OCI-LY1 (cell line): ENCODE results near the gene ADRB1.

Source experiments
- H2AFZ ChIP-seq: fragments of 200-600 bp; sonication (generic), shearing (Covaris generic); 2 replicates; pipeline ENCODE4 v1.6.0; 2014; ENCODE audit warnings: antibody characterized with exemption, mild to moderate bottlenecking, low read length
- H3F3A ChIP-seq: fragments of 200-600 bp; sonication (generic), shearing (Covaris generic); 2 replicates; pipeline ENCODE4 v1.6.0; 2014; ENCODE audit warnings: mild to moderate bottlenecking, antibody characterized with exemption, low read length, moderate library complexity; ENCODE audit not compliant: insufficient read depth
- H3K27ac ChIP-seq: fragments of 200-600 bp; sonication (generic); 2 replicates; pipeline ENCODE4 v1.5.1; 2014; ENCODE audit warnings: low read length, mixed run types, mild to moderate bottlenecking, low read depth; ENCODE audit not compliant: poor library complexity, severe bottlenecking
- H3K27me3 ChIP-seq: fragments of 200-600 bp; sonication (generic); 2 replicates; pipeline ENCODE4 v1.6.0; 2014; ENCODE audit warnings: antibody characterized with exemption, mild to moderate bottlenecking, low read length, moderate library complexity; ENCODE audit not compliant: insufficient read depth
- H3K36me3 ChIP-seq: fragments of 200-600 bp; sonication (generic); 2 replicates; pipeline ENCODE4 v1.6.1; 2014; ENCODE audit warnings: mild to moderate bottlenecking, antibody characterized with exemption, low read length, moderate library complexity, mixed read lengths; ENCODE audit not compliant: insufficient read depth
- H3K4me1 ChIP-seq: fragments of 200-600 bp; sonication (generic); 2 replicates; pipeline ENCODE4 v1.5.1; 2014; ENCODE audit warnings: mild to moderate bottlenecking, low read length, moderate library complexity; ENCODE audit not compliant: insufficient read depth, severe bottlenecking
- H3K4me2 ChIP-seq: fragments of 200-600 bp; sonication (generic), shearing (Covaris generic); 2 replicates; pipeline ENCODE4 v1.6.1; 2014; ENCODE audit warnings: low read length
- H3K4me3 ChIP-seq: fragments of 200-600 bp; sonication (generic); 2 replicates; pipeline ENCODE4 v1.5.1; 2014; ENCODE audit warnings: low read length, low read depth, mild to moderate bottlenecking, mixed read lengths; ENCODE audit not compliant: poor library complexity, severe bottlenecking
- H3K79me2 ChIP-seq: fragments of 200-600 bp; shearing (Covaris generic); 2 replicates; pipeline ENCODE4 v1.6.1; 2016; ENCODE audit warnings: mixed run types, low read length, mixed read lengths; ENCODE audit not compliant: insufficient read depth
- H3K9ac ChIP-seq: fragments of 200-600 bp; sonication (generic), shearing (Covaris generic); 2 replicates; pipeline ENCODE4 v1.6.1; 2014; ENCODE audit warnings: mild to moderate bottlenecking, low read length, mixed read lengths
- H3K9me2 ChIP-seq: fragments of 200-600 bp; sonication (generic), shearing (Covaris generic); 2 replicates; pipeline ENCODE4 v1.6.1; 2014; ENCODE audit warnings: low read depth, mild to moderate bottlenecking, low read length, mixed read lengths
- H3K9me3 ChIP-seq: fragments of 200-600 bp; shearing (Covaris generic); 2 replicates; pipeline ENCODE4 v1.6.1; 2014; ENCODE audit warnings: low read length, mixed read lengths
- H4K20me1 ChIP-seq: fragments of 200-600 bp; sonication (generic), shearing (Covaris generic); 2 replicates; pipeline ENCODE4 v1.6.0; 2016; ENCODE audit warnings: mild to moderate bottlenecking, low read length; ENCODE audit not compliant: insufficient read depth
- EZH2 ChIP-seq: fragments of 200-600 bp; sonication (generic), shearing (Covaris generic); IDR thresholded peaks from 2 replicates; pipeline ENCODE4 v1.8.0; 2017; ENCODE audit warnings: borderline replicate concordance, mixed run types, mild to moderate bottlenecking, antibody characterized with exemption, low read length, moderate library complexity, mixed read lengths
- TF ChIP-seq, protein P1 (sequence below): fragments of 200-600 bp; sonication (generic), shearing (Covaris generic); IDR thresholded peaks from 2 replicates; pipeline ENCODE4 v1.5.1; 2017; ENCODE audit warnings: mild to moderate bottlenecking, antibody characterized with exemption, low read length, moderate library complexity, mixed read lengths

ADRB1 gene

DNA sequence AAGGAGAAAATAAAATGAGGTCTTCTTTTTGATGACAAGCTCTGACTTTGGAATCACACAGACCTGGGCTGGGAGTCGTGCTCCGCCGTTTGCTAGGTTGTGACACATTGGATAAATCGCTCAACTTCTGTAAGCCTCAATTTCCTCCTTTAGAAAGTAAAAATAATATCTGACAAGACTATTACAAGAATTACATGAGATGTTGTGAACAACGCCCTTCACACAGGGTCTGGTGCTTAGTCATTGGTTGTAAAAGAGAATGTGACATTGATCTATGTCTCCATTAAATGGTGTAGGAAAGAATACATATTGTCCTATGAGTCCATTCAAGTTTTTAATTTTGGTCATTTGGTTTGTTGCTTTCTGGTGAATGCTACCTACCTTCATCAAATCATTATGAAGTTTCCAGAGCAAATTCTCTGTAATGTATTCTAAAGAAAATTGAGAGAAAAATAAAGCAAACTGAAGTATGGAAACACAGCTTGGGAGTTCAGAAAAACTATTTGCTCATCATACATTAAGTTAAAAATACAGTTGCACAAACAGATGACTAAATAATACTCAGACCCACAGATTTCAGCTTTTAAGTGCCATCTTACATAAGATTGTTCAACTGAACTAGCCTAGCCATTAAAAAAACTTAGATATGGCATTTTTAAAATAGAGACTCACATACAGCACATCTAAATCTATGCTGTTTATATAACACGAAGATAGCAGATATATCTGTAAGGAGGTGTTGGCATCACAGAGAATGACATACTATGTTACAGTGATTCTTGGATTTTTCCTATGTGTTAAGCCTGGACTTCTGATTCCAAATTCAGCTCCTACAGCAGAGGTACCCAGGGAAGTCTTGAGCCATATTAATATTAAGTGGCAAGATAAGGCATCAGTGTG, 12.3 kb upstream of the ADRB1 start:
- no peaks in the 10 kb centered on the region for H3K36me3 ChIP-seq
- no peak overlapping the region for H3K4me2 ChIP-seq
- no peak overlapping the region for H3K9ac ChIP-seq
- H3K4me1 ChIP-seq: no peaks in the 10 kb centered on the region
- no peaks in the 10 kb centered on the region for H3K27me3 ChIP-seq
- no peaks in the 10 kb centered on the region for H3F3A ChIP-seq
- no peaks in the 10 kb centered on the region for H3K9me3 ChIP-seq
- no peak overlapping the region for H3K4me3 ChIP-seq
- no peaks in the 10 kb centered on the region for H4K20me1 ChIP-seq
- H3K9me2 ChIP-seq: no peaks in the 10 kb centered on the region
- no peak overlapping the region for H2AFZ ChIP-seq
- TF ChIP-seq, protein P1, sequence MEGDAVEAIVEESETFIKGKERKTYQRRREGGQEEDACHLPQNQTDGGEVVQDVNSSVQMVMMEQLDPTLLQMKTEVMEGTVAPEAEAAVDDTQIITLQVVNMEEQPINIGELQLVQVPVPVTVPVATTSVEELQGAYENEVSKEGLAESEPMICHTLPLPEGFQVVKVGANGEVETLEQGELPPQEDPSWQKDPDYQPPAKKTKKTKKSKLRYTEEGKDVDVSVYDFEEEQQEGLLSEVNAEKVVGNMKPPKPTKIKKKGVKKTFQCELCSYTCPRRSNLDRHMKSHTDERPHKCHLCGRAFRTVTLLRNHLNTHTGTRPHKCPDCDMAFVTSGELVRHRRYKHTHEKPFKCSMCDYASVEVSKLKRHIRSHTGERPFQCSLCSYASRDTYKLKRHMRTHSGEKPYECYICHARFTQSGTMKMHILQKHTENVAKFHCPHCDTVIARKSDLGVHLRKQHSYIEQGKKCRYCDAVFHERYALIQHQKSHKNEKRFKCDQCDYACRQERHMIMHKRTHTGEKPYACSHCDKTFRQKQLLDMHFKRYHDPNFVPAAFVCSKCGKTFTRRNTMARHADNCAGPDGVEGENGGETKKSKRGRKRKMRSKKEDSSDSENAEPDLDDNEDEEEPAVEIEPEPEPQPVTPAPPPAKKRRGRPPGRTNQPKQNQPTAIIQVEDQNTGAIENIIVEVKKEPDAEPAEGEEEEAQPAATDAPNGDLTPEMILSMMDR: no peak
- no peak for TF ChIP-seq EZH2
- H3K79me2 ChIP-seq: no peaks in the 10 kb centered on the region
- H3K27ac ChIP-seq: no peak overlapping the region

DNA sequence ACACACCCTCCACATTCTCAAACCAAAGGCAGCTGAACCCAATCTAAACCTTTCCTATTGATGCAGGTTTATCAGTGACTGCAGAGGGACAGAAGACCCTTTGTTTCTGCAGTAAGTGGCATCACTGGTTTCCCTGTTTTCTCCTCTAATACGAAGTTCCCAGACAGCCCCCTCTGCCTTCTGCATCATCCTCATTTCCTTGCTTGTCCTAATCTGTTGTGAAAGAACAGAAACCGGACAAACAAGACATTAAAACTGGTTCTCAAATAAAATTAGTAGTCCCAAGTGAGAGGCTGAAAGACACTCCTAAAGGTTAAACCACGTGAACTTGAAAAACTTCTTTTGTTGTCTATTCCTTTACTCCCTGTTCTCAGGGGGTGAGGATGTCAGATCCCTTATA, 10.1 kb upstream of the ADRB1 start:
- H3K79me2 ChIP-seq: no peaks in the 10 kb centered on the region
- H3K4me2 ChIP-seq: no peak overlapping the region
- H3K27me3 ChIP-seq: no peaks in the 10 kb centered on the region
- H4K20me1 ChIP-seq: no peaks in the 10 kb centered on the region
- no peaks in the 10 kb centered on the region for H3K4me1 ChIP-seq
- TF ChIP-seq, protein P1: no peak
- TF ChIP-seq EZH2: no peak
- no peak overlapping the region for H3K4me3 ChIP-seq
- no peak overlapping the region for H3K9ac ChIP-seq
- no peaks in the 10 kb centered on the region for H3K36me3 ChIP-seq
- H3K9me3 ChIP-seq: no peaks in the 10 kb centered on the region
- no peak overlapping the region for H2AFZ ChIP-seq
- H3K27ac ChIP-seq: no peak overlapping the region
- H3K9me2 ChIP-seq: no peaks in the 10 kb centered on the region
- no peaks in the 10 kb centered on the region for H3F3A ChIP-seq

- Histone ChIP-seq H2AFZ (no peak overlapping the region), H3K4me3 (no peak overlapping the region), H3K9ac (no peak overlapping the region), H4K20me1 (no peaks in the 10 kb centered on the region), H3K27me3 (no peaks in the 10 kb centered on the region), H3K4me1 (no peaks in the 10 kb centered on the region), H3K36me3 (no peaks in the 10 kb centered on the region), H3F3A (no peaks in the 10 kb centered on the region), H3K9me2 (no peaks in the 10 kb centered on the region), H3K79me2 (no peaks in the 10 kb centered on the region), H3K9me3 (no peaks in the 10 kb centered on the region), H3K27ac (no peak overlapping the region), H3K4me2 (no peak overlapping the region)
- TF ChIP-seq, protein P1: no peak
- no peak for TF ChIP-seq EZH2
Observed at GRCh38 chr10:114034923-114035645, 8.6 kb upstream of the ADRB1 start.
